ENCODE results near the gene NCL.
"Not testable (repeated sequence)": the region's sequence is repeated elsewhere in the genome, so short reads cannot be mapped to it uniquely, and the experiment has no call there.

The NCL gene

GRCh38 chr2:231427116-231427515 lies 37.2 kb downstream of the NCL start:
- no peak for DNase-seq

- no peak for DNase-seq
These were observed 38.2 kb downstream of the NCL start for GRCh38 chr2:231425811-231426703.

GRCh38 chr2:231425291-231425810 lies 38.9 kb downstream of the NCL start:
- DNase-seq, result no peak

- no peak for DNase-seq
These were observed 41.1 kb downstream of the NCL start for GRCh38 chr2:231423176-231423575.

- no peak for DNase-seq
These were observed 42.2 kb downstream of the NCL start for GRCh38 chr2:231422056-231422455.

- no peak for DNase-seq
These were observed 43.2 kb downstream of the NCL start for GRCh38 chr2:231421051-231421580.

GRCh38 chr2:231418820-231419640 lies 45.3 kb downstream of the NCL start:
- DNase-seq, result no peak

GRCh38 chr2:231415029-231415428 lies 49.3 kb downstream of the NCL start:
- no peak for DNase-seq

- DNase-seq, result no peak
These were observed 50.3 kb downstream of the NCL start for GRCh38 chr2:231413921-231414476.

GRCh38 chr2:231413456-231413855 lies 50.8 kb downstream of the NCL start:
- no peak for DNase-seq

GRCh38 chr2:231412618-231412963 lies 51.7 kb downstream of the NCL start:
- no peak for DNase-seq

GRCh38 chr2:231411831-231412617 lies 52.3 kb downstream of the NCL start:
- DNase-seq, result peak; percentile 92

- no peak for DNase-seq
These were observed 53.0 kb downstream of the NCL start for GRCh38 chr2:231411237-231411636.

GRCh38 chr2:231410293-231411004 lies 53.8 kb downstream of the NCL start:
- DNase-seq, result no peak

- no peak for DNase-seq
These were observed 54.5 kb downstream of the NCL start for GRCh38 chr2:231409776-231410175.

GRCh38 chr2:231408304-231408703 lies 56.0 kb downstream of the NCL start:
- DNase-seq, result not testable (repeated sequence)

- DNase-seq, result not testable (repeated sequence)
These were observed 56.6 kb downstream of the NCL start for GRCh38 chr2:231407686-231408085.

GRCh38 chr2:231405601-231406367 lies 58.5 kb downstream of the NCL start:
- not testable (repeated sequence) for DNase-seq

- DNase-seq, result not testable (repeated sequence)
These were observed 60.1 kb downstream of the NCL start for GRCh38 chr2:231404183-231404578.

Measured in right hindlimb (tissue), 1 donor.